ENCODE data around the gene TUT4.
A peak's percentile ranks its signal among the peaks of the same experiment; 100 is the strongest.

The TUT4 gene

GRCh38 chr1:52403566-52404115 is 149.3 kb downstream of the TUT4 start:
- DNase-seq (ENCODE audit: low read depth), result peak; percentile 42

GRCh38 chr1:52402860-52403240 is 150.0 kb downstream of the TUT4 start:
- DNase-seq (ENCODE audit: low read depth), result no peak

GRCh38 chr1:52400131-52400530 is 152.8 kb downstream of the TUT4 start:
- DNase-seq (ENCODE audit: low read depth), result no peak

- no peak for DNase-seq (ENCODE audit: low read depth)
These were observed 153.3 kb downstream of the TUT4 start for GRCh38 chr1:52399629-52400028.

GRCh38 chr1:52393174-52393573 is 159.7 kb downstream of the TUT4 start:
- DNase-seq (ENCODE audit: low read depth), result no peak

GRCh38 chr1:52386458-52386857 is 166.4 kb downstream of the TUT4 start:
- DNase-seq (ENCODE audit: low read depth), result no peak

GRCh38 chr1:52385376-52385775 is 167.5 kb downstream of the TUT4 start:
- DNase-seq (ENCODE audit: low read depth), result no peak

All from T-helper 22 cell (primary cell).